Ascending aorta (tissue), 2 donors: ENCODE measurements around the gene ZP3. TPM values are rescaled to one million over a fixed set of nuclear protein-coding genes. Genes with fewer than 3 reads are reported as not detected.
A peak's percentile ranks its signal among the peaks of the same experiment; 100 is the strongest.
"Not testable (repeated sequence)": the region's sequence is repeated elsewhere in the genome, so short reads cannot be mapped to it uniquely, and the experiment has no call there.

Experiments used
- DNase-seq, 2 donors: peaks; one replicate each; pipeline ENCODE4 v3.0.0-alpha.2; 2019; ENCODE audit warnings: low spot score in 2 of 2
- H3K27ac ChIP-seq, 2 donors: fragments of 200-600 bp; sonication (generic); one replicate each; pipeline ENCODE4 v1.5.1; 2016 to 2017; ENCODE audit warnings: mild to moderate bottlenecking in 1 of 2
- H3K27me3 ChIP-seq: fragments of 200-600 bp; sonication (generic); one replicate; pipeline ENCODE4 v1.5.1; 2017
- H3K36me3 ChIP-seq, 2 donors: fragments of 200-600 bp; sonication (generic); one replicate each; pipeline ENCODE4 v1.5.1; 2016
- H3K4me1 ChIP-seq, 2 donors: fragments of 200-600 bp; sonication (generic); one replicate each; pipeline ENCODE4 v1.5.1; 2016 to 2017; ENCODE audit warnings: mild to moderate bottlenecking in 1 of 2
- H3K4me3 ChIP-seq, 2 donors: fragments of 200-600 bp; sonication (generic); one replicate each; pipeline ENCODE4 v1.5.1; 2016 to 2017; ENCODE audit warnings: mild to moderate bottlenecking in 1 of 2
- H3K9me3 ChIP-seq, 2 donors: fragments of 200-600 bp; sonication (generic); one replicate each; pipeline ENCODE4 v1.5.1; 2016
- CTCF ChIP-seq, 3 experiments: fragments of 200-600 bp in 2 of 3; fragments of 450-650 bp in 1 of 3; sonication (generic) in 2 of 3; IDR thresholded peaks; one replicate each; pipeline ENCODE4 v1.5.1; 2016 to 2019; ENCODE audit warnings: antibody characterized with exemption in 3 of 3, mild to moderate bottlenecking in 1 of 3, moderate library complexity in 1 of 3
- intact Hi-C: fragments of 100-400 bp; cut with DNase I; formaldehyde crosslinking; loops from one replicate; pipeline ENCODE4 v1.15.1; 2023
- total RNA-seq: library from RNA; depleted of rRNA; stranded (reverse); fragments of >200 nt; gene quantifications from one replicate; pipeline ENCODE4 v1.1.0, GENCODE V29; 2016

ZP3 gene
- total RNA-seq, 1 donor from 2014 or later: 1.1 TPM

GRCh38 chr7:76393116-76394031, 31.4 kb upstream of the ZP3 start:
- TF ChIP-seq CTCF (IDR thresholded peaks at IDR 0.05): no peak
- H3K27ac ChIP-seq: peak overlapping the region; percentile 57 to 80
- peak; percentile 56 to 96 for DNase-seq
- peak overlapping the region; percentile 70 to 71 for H3K4me3 ChIP-seq
- no peaks in the 10 kb centered on the region for H3K36me3 ChIP-seq
- no peaks in the 10 kb centered on the region for H3K9me3 ChIP-seq
- intact Hi-C loops: loop anchor here (1.0 kb wide), 1 partner anchor 34 kb away; no protein-coding TSS in a partner anchor
- no peaks in the 10 kb centered on the region for H3K27me3 ChIP-seq
- peaks cover 5 to 11% of the 10 kb centered on the region in 2 donors for H3K4me1 ChIP-seq

GRCh38 chr7:76394957-76395356, 29.8 kb upstream of the ZP3 start:
- H3K4me1 ChIP-seq: peaks cover 5 to 11% of the 10 kb centered on the region in 2 donors
- no peak for TF ChIP-seq CTCF (IDR thresholded peaks at IDR 0.05)
- intact Hi-C loops: no loop called here

GRCh38 chr7:76395605-76395964, 29.2 kb upstream of the ZP3 start:
- intact Hi-C loops, DNase-seq, H3K27me3 ChIP-seq, H3K27ac ChIP-seq, H3K36me3 ChIP-seq, H3K4me3 ChIP-seq, H3K9me3 ChIP-seq: not testable (repeated sequence)
- H3K4me1 ChIP-seq: peaks cover 5 to 11% of the 10 kb centered on the region in 2 donors

More at GRCh38 chr7:76394957-76395356, 29.8 kb upstream of the ZP3 start:
- no peak overlapping the region for H3K27ac ChIP-seq
- DNase-seq: no peak
- no peaks in the 10 kb centered on the region for H3K27me3 ChIP-seq
- H3K9me3 ChIP-seq: no peaks in the 10 kb centered on the region
- H3K4me3 ChIP-seq: no peak overlapping the region
- no peaks in the 10 kb centered on the region for H3K36me3 ChIP-seq

- no peak for TF ChIP-seq CTCF (IDR thresholded peaks at IDR 0.05)
These were observed 28.6 kb upstream of the ZP3 start for GRCh38 chr7:76395965-76396726.

GRCh38 chr7:76396864-76397263, 27.9 kb upstream of the ZP3 start:
- no peak for TF ChIP-seq CTCF (IDR thresholded peaks at IDR 0.05)
- Histone ChIP-seq H3K9me3 (no peaks in the 10 kb centered on the region), H3K36me3 (no peaks in the 10 kb centered on the region), H3K27ac (no peak overlapping the region), H3K4me3 (peak overlapping the region; percentile 54 to 65), H3K4me1 (peaks cover 5 to 11% of the 10 kb centered on the region in 2 donors), H3K27me3 (no peaks in the 10 kb centered on the region)
- intact Hi-C loops: loop anchor here (2.0 kb wide), 1 partner anchor 78 kb away; no protein-coding TSS in a partner anchor
- no peak for DNase-seq

More at GRCh38 chr7:76395965-76396726, 28.6 kb upstream of the ZP3 start:
- Histone ChIP-seq H3K4me1 (peaks cover 5 to 11% of the 10 kb centered on the region in 2 donors), H3K4me3 (no peak overlapping the region), H3K27ac (no peak overlapping the region), H3K27me3 (no peaks in the 10 kb centered on the region), H3K36me3 (no peaks in the 10 kb centered on the region), H3K9me3 (no peaks in the 10 kb centered on the region)
- DNase-seq: no peak
- intact Hi-C loops: loop anchor here (2.0 kb wide), 1 partner anchor 77 kb away; no protein-coding TSS in a partner anchor
